HL-60 (cell line): ENCODE results near the gene KRTAP20-4.

ENCODE experiments used
- DNase-seq, 2 experiments: peaks; one replicate each; pipeline ENCODE4 v3.0.0-alpha.2; 2010 to 2020; ENCODE audit warnings: low read depth in 1 of 2, low spot score in 1 of 2
- H3K27ac ChIP-seq: fragments of 250-450 bp; sonication (Bioruptor Pico); replicated peaks from 2 replicates; pipeline ENCODE4 v1.5.1; 2020; ENCODE audit warnings: mild to moderate bottlenecking, moderate library complexity
- H3K27me3 ChIP-seq: fragments of 250-450 bp; sonication (Bioruptor Pico); 2 replicates; pipeline ENCODE4 v1.5.1; 2021; ENCODE audit warnings: mild to moderate bottlenecking, moderate library complexity; ENCODE audit not compliant: insufficient read depth, poor library complexity, severe bottlenecking
- H3K4me3 ChIP-seq: replicated peaks from 2 replicates; pipeline ENCODE4 v1.5.1; 2011; ENCODE audit warnings: mild to moderate bottlenecking, control low read depth, low read length; ENCODE audit not compliant: insufficient read depth
- GABPA ChIP-seq: IDR thresholded peaks from 2 replicates; pipeline ENCODE4 v1.6.1; 2012; ENCODE audit warnings: low read depth
- POLR2AphosphoS5 ChIP-seq: IDR thresholded peaks from 2 replicates; pipeline ENCODE4 v1.6.1; 2012; ENCODE audit warnings: low read depth
- SPI1 ChIP-seq: IDR thresholded peaks from 2 replicates; pipeline ENCODE4 v1.6.1; 2012; ENCODE audit warnings: low read depth, mild to moderate bottlenecking, borderline replicate concordance
- TF ChIP-seq, protein P1 (sequence below): IDR thresholded peaks from one replicate; pipeline ENCODE4 v1.5.1; 2011; ENCODE audit warnings: low read length, control low read depth, inconsistent platforms; ENCODE audit not compliant: insufficient read depth
- TF ChIP-seq, protein P2 (sequence below): IDR thresholded peaks from 2 replicates; pipeline ENCODE4 v1.6.1; 2012; ENCODE audit warnings: low read depth; ENCODE audit not compliant: insufficient replicate concordance

Gene KRTAP20-4

DNA sequence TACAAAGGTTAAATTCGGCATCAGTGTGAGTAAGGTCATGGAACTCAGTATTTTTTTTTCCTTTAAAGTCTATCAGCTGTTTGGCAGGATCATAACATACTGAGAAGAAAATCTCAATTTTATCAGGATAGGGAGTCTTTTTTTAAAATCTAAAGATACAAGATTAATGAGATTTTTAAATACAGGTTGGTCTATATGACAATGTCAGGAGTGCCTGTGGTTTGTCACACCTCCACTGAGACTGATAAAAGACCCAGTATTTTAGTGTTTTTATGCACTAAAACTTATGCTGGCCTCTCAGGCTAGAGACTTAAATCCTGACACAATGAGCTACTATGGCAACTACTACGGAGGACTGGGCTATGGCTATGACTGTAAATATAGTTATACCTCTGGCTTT, 22.1 kb downstream of the KRTAP20-4 start, which contains the start of gene KRTAP20-3:
TSS of gene KRTAP20-3 (plus strand) at position 301 of the 400 bp plus-strand sequence.
- Histone ChIP-seq H3K27me3 (no peaks in the 10 kb centered on the region), H3K4me3 (no peak within 1 kb of the TSS), H3K27ac (no peak within 1 kb of the TSS)
- TF ChIP-seq POLR2AphosphoS5, result no peak
- TF ChIP-seq SPI1, result no peak
- no peak for TF ChIP-seq GABPA
- TF ChIP-seq, protein P1, sequence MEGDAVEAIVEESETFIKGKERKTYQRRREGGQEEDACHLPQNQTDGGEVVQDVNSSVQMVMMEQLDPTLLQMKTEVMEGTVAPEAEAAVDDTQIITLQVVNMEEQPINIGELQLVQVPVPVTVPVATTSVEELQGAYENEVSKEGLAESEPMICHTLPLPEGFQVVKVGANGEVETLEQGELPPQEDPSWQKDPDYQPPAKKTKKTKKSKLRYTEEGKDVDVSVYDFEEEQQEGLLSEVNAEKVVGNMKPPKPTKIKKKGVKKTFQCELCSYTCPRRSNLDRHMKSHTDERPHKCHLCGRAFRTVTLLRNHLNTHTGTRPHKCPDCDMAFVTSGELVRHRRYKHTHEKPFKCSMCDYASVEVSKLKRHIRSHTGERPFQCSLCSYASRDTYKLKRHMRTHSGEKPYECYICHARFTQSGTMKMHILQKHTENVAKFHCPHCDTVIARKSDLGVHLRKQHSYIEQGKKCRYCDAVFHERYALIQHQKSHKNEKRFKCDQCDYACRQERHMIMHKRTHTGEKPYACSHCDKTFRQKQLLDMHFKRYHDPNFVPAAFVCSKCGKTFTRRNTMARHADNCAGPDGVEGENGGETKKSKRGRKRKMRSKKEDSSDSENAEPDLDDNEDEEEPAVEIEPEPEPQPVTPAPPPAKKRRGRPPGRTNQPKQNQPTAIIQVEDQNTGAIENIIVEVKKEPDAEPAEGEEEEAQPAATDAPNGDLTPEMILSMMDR, result no peak
- TF ChIP-seq, protein P2, sequence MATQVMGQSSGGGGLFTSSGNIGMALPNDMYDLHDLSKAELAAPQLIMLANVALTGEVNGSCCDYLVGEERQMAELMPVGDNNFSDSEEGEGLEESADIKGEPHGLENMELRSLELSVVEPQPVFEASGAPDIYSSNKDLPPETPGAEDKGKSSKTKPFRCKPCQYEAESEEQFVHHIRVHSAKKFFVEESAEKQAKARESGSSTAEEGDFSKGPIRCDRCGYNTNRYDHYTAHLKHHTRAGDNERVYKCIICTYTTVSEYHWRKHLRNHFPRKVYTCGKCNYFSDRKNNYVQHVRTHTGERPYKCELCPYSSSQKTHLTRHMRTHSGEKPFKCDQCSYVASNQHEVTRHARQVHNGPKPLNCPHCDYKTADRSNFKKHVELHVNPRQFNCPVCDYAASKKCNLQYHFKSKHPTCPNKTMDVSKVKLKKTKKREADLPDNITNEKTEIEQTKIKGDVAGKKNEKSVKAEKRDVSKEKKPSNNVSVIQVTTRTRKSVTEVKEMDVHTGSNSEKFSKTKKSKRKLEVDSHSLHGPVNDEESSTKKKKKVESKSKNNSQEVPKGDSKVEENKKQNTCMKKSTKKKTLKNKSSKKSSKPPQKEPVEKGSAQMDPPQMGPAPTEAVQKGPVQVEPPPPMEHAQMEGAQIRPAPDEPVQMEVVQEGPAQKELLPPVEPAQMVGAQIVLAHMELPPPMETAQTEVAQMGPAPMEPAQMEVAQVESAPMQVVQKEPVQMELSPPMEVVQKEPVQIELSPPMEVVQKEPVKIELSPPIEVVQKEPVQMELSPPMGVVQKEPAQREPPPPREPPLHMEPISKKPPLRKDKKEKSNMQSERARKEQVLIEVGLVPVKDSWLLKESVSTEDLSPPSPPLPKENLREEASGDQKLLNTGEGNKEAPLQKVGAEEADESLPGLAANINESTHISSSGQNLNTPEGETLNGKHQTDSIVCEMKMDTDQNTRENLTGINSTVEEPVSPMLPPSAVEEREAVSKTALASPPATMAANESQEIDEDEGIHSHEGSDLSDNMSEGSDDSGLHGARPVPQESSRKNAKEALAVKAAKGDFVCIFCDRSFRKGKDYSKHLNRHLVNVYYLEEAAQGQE, result no peak
- no peak for DNase-seq

DNA sequence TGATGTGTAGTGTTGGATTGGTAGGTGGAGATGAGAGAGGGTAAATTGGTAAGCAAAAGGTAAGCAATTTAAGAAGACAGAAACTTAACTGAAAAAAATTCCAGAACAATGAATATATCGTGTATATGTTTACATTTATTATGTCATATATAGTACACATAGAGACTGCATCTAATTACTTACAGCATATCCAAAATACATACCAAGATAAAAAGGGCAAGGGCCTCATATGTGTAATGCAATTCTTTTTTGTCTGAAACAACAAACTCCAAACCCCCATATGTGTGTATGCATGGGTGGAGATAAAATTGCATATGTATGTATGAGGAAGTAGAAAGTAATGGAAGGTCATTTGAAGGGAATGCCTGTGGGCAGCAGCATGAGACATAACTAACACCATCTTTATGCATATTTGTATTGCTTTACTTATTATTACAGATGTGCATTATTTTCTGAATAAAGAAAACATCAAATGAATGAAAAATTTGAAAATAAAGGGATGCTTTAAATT, 26.5 kb downstream of the KRTAP20-4 start:
- H3K27me3 ChIP-seq, result no peaks in the 10 kb centered on the region
- H3K4me3 ChIP-seq, result no peak overlapping the region
- H3K27ac ChIP-seq, result no peak overlapping the region
- no peak for DNase-seq
- TF ChIP-seq POLR2AphosphoS5 (no peak), GABPA (no peak), SPI1 (no peak)
- TF ChIP-seq, protein P1, result no peak
- TF ChIP-seq, protein P2, result no peak

DNA sequence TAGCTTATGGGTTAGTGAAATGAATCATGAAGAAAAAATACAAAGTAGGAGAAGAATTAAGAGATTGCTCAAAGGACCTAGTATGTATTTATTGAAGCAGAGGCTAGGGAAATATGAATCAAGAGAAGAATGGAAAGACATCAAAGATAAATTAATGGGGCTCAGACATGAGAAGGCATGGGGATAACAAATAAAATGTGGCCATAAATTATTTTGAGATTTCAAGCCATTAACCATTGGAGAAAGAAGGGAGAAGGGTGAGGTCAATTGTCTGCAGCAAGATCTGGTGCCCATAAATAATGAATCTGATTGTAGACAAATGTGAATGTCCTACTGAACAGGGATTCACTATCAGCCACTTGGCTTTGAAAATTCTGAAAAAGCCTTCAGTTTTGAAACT, 32.5 kb downstream of the KRTAP20-4 start:
- Histone ChIP-seq H3K4me3 (no peak overlapping the region), H3K27me3 (no peaks in the 10 kb centered on the region), H3K27ac (no peak overlapping the region)
- TF ChIP-seq, protein P1, result no peak
- TF ChIP-seq, protein P2, result no peak
- TF ChIP-seq GABPA (no peak), SPI1 (no peak), POLR2AphosphoS5 (no peak)
- DNase-seq, result no peak
